Measurements from ENCODE around the gene PEX16. TPM values are rescaled to one million over a fixed set of nuclear protein-coding genes. Genes with fewer than 3 reads are reported as not detected.

Gene PEX16
- total RNA-seq, 1 donor from 2014 or later = 35.8 TPM

GRCh38 chr11:45924927-45925326 lies 7.2 kb upstream of the PEX16 start:
- Histone ChIP-seq H3K4me3 (no peak overlapping the region), H3K27ac (no peak overlapping the region), H3K27me3 (peaks cover 13% of the 10 kb centered on the region), H3K9me3 (no peaks in the 10 kb centered on the region), H3K36me3 (no peaks in the 10 kb centered on the region), H3K4me1 (peaks cover 27% of the 10 kb centered on the region)
- DNase-seq (ENCODE audit: extremely low spot score in 2 of 2) = no peak
- TF ChIP-seq CTCF (IDR thresholded peaks at IDR 0.05) (no peak), POLR2A (IDR thresholded peaks at IDR 0.05) (no peak), POLR2AphosphoS5 (IDR thresholded peaks at IDR 0.05; ENCODE audit: insufficient read depth in 1 of 2, low read depth in 1 of 2) (no peak)
- intact Hi-C loops (cut with DNase I) = no loop called here

- Histone ChIP-seq H3K27ac (no peak overlapping the region), H3K27me3 (peaks cover 13% of the 10 kb centered on the region), H3K4me3 (no peak overlapping the region)
Observed at GRCh38 chr11:45924036-45924915, 6.6 kb upstream of the PEX16 start.

GRCh38 chr11:45922425-45923082 lies 4.9 kb upstream of the PEX16 start, which contains the start of gene LARGE2:
LARGE2 (plus strand) TSS chr11:45922656; CDS start chr11:45922883, 227 bp downstream.
- no peak for DNase-seq (ENCODE audit: extremely low spot score in 2 of 2)
- H3K4me1 ChIP-seq = peaks cover 18% of the 10 kb centered on the region
- H3K9me3 ChIP-seq = no peaks in the 10 kb centered on the region
- H3K4me3 ChIP-seq = peak within 1 kb of the TSS; percentile 38 to 45
- H3K27ac ChIP-seq = no peak within 1 kb of the TSS
- no peaks in the 10 kb centered on the region for H3K36me3 ChIP-seq
- TF ChIP-seq POLR2A (IDR thresholded peaks at IDR 0.05) (no peak), POLR2AphosphoS5 (IDR thresholded peaks at IDR 0.05; ENCODE audit: insufficient read depth in 1 of 2, low read depth in 1 of 2) (no peak), CTCF (IDR thresholded peaks at IDR 0.05) (no peak)
- intact Hi-C loops (cut with DNase I) = no loop called here
- H3K27me3 ChIP-seq = peaks cover 13% of the 10 kb centered on the region

More at GRCh38 chr11:45924036-45924915, 6.6 kb upstream of the PEX16 start:
- TF ChIP-seq CTCF (IDR thresholded peaks at IDR 0.05) = no peak
- no peak for TF ChIP-seq POLR2AphosphoS5 (IDR thresholded peaks at IDR 0.05; ENCODE audit: insufficient read depth in 1 of 2, low read depth in 1 of 2)
- no peak for TF ChIP-seq POLR2A (IDR thresholded peaks at IDR 0.05)
- H3K36me3 ChIP-seq = no peaks in the 10 kb centered on the region
- intact Hi-C loops (cut with DNase I) = no loop called here
- DNase-seq (ENCODE audit: extremely low spot score in 2 of 2) = no peak
- H3K4me1 ChIP-seq = peaks cover 22% of the 10 kb centered on the region
- H3K9me3 ChIP-seq = no peaks in the 10 kb centered on the region

- no peaks in the 10 kb centered on the region for H3K9me3 ChIP-seq
- no peaks in the 10 kb centered on the region for H3K36me3 ChIP-seq
- intact Hi-C loops (cut with DNase I) = no loop called here
- H3K27ac ChIP-seq = no peak overlapping the region
- H3K27me3 ChIP-seq = peaks cover 13% of the 10 kb centered on the region
- TF ChIP-seq POLR2AphosphoS5 (IDR thresholded peaks at IDR 0.05; ENCODE audit: insufficient read depth in 1 of 2, low read depth in 1 of 2) (peak in 1 of 2 donors; percentile 15), POLR2A (IDR thresholded peaks at IDR 0.05) (no peak), CTCF (IDR thresholded peaks at IDR 0.05) (no peak)
- DNase-seq (ENCODE audit: extremely low spot score in 2 of 2) = no peak
- peaks cover 25% of the 10 kb centered on the region for H3K4me1 ChIP-seq
- peak overlapping the region; percentile 38 to 45 for H3K4me3 ChIP-seq
Observed at GRCh38 chr11:45921561-45922424, 4.1 kb upstream of the PEX16 start.

All from vagina (tissue), 2 donors.